ELR (cell line): Measurements from ENCODE around the gene HDAC4.

Experiments used
- DNase-seq: peaks from one replicate; pipeline ENCODE4 v3.0.0-alpha.2; 2015; ENCODE audit warnings: low read depth

Gene HDAC4

DNA sequence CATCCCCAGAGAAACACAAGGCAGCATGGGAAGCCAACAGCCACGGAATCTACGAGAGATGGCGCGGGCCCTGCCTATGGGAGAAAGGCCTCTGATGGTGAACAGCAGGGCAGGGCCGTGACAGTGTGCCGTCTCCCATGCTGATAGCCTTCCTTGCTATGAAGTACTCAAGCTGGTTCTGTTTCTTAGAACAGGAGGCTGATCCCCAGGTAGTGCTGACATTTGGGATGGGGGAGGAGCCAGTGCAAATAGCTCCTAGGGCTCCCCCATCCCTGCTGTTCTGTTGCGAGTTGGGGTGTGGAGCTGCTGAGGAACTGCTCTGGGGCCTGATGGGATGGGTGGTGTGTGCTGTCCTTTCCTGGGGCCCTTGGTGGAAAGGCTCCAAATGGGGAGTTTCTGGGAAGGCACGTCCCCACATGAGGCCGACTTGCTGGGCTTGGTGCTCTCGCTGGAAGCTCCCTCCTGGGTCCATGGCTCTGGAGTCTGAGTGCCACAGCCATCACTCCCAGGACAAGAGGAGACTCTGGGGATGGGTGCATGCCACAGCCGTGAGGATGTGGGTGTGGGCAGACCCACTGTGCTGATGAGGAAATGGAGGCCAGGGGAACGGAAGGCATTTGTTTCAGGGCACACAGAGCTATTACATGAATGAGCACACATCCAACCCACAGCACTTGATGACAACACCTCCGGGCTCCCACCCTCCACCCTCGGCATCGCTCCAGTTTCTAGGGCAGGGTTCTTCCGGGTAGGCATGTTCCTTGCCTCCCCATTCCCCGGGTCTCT lies 246.8 kb downstream of the HDAC4 start:
- no peak for DNase-seq

DNA sequence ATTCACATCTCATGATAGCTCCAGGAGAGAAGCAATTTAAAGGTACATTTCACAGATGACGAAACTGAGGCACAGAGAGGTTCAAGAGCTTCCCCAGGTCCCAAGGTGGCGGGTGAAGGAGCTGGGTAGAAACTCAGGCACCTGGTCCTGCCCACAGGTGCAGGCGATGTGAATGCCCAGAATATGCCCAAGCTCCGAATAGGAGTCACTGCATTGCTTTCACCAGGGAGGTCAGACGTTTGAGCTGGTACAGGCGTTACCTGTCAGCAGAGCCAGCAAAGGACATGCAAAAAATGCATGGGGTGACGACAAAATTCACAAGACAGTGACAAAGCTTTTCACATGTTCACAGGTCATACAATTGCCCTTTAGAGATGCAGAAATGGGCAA lies 247.9 kb downstream of the HDAC4 start:
- DNase-seq = no peak

DNA sequence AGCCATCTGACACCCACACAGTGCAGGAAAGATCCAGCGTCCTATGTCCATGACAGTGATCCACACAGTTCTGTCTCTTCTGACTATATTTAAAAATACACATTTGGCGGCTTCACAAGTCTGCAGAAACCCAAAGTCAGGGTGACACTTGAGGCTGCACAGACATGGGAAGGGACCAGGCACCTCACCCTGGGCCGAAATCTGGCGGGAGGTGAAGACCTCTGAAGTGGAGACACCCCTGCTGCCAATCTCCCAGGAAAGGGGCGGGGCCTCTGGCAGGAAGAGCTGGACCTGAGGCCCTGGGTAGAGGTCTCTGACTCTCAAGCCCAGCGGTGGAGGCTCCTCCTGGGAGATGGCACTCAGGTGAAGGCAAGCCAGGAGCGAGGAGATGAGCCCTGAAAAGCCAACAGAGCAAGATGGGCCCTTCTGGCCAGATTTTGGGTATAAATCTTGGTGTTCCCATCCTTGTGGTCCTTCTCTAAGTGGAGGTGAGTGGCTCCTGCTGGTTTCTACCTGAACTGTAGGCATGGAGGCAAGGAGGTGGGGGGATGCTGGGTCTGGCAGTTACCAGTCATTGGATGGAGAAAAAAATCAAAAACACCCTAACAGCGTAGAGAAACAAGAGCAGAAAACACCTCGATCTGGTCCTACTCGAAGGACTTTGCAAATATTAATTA lies 248.4 kb downstream of the HDAC4 start:
- no peak for DNase-seq

DNA sequence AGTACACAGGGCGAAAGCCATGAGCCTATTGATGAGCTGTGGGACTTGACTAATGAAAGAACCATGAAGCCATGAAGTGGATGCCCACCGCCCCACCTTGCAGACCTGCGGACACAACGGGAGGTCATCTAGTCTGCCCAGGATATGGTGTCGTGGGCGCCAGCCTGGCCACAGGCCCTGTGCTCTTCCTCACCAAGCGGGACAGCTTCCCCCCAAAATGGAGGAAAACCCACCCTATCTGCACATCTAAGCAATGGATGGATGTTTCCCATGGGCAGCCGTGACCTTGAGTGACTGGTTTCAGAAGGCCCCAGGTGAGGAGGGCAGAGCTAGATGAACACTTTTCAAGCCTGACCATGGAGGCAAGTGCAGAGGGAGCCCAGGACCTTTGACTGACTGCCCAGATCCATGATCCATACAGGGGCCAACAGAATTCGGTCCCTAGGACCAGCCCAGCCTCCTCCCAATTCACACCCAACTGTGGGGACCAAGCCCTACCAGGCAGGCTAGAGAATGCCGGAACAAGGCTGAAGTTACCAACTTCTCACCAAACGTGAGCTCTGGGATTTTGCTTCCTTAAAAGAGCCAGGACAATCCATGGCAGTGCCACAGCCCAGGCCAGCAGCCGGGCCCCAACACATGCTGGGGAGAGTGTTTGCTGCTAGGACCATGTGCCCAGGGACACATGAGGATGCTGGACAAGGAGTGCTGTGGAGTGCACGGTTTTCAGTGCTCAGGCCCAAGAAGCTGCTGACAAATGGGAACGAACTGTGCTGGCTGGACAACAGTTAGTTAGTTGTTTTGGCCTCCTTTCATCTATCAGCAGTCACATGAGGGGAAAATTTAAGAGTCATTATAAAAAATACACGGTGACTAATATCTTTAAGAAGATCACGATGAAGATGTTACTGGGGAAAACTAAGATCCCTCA lies 249.4 kb downstream of the HDAC4 start:
- no peak for DNase-seq

DNA sequence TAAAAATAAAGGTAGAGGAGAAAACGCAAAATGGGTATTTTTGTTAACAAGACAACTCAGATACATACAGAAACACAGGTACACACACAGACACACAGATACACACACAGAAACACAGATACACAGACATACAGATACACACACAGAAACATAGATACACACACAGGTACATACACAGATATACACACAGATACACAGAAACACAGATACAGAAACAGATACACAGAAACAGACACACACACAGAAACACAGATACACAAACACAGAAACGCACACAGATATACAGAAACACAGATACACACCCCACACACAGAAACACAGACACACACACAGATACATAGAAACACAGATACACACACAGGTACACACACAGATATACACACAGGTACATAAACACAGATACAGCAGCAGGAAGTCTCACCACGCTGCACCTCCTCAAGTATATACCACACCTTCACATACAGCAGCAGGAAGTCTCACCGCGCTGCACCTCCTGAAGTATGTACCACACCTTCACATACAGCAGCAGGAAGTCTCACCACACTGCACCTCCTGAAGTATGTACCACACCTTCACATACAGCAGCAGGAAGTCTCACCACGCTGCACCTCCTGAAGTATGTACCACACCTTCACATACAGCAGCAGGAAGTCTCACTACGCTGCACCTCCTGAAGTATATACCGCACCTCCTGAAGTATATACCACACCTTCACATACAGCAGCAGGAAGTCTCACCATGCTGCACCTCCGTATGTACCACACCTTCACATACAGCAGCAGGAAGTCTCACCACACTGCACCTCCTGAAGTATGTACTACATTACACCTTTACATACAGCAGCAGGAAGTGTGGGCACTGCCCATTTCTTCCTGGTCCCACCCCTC lies 250.5 kb downstream of the HDAC4 start:
- no peak for DNase-seq

DNA sequence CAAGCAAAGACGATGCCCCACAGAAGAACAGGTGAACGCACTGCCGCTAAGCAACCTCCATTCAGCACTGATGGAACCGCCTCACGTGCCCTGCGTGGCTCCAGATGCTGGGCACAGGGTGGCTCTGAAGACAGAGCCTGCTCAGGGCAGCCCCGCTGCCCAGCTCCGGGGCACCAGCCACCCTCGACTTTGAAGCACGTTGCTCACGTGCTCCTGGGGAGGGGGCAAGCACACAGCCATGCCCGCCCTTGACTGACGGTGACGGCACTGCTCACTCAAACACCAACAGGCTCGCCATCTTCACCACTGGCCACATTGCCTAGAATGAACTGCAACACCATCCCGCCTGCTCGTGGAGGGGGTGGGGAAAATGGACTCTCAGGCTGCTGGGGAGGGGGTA lies 251.3 kb downstream of the HDAC4 start:
- DNase-seq = no peak

DNA sequence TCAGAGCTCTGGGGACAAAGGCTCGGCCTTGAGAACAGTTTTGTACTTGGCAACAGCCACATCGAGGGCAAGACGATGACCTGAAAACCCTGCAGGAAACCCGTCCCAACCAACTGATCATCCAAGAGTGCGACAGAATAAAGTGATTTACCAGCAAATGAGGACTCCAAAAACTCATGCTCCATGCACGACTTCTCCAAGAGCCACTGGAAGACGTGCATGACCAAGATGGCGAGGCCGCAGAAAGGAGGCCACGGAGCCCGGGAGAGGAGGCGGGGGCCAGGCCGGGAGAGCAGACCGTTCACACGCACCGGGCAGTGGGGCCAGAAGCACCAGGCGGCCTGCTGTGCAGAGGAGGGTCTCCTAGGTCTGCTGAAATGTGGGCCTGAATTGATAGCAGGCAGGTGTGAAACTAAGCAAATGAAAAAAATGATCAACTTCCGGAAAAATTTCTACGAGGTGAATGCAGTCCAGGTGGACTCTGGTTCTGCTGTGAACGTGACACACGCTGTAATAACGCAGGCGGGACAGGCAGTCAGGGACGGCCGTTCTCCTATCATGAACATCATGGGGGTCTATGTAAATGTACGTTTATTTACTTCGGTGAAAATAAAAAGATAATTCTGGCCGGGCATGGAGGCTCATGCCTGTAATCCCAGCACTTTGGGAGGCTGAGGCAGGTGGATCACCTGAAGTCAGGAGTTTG lies 252.2 kb downstream of the HDAC4 start:
- no peak for DNase-seq

DNA sequence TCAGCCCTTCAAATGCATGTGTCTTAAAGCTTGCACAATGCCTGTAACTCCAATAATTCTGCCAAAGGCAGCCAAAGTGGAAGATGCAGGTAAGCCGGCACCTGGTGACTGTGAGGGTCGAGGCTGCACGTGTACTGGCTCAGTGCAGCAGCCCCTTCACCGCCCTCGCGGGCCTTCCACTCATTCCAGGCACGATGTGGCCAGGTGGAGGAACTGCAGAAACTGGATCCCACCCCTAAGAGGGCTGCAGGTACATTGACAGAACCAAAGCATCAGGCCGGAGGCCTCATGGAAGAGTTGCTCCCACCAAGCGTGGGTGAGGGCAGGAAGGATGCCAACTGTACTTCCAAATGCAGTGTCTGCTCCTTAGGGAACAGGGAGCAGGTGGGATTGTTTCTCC lies 253.4 kb downstream of the HDAC4 start:
- DNase-seq = no peak

DNA sequence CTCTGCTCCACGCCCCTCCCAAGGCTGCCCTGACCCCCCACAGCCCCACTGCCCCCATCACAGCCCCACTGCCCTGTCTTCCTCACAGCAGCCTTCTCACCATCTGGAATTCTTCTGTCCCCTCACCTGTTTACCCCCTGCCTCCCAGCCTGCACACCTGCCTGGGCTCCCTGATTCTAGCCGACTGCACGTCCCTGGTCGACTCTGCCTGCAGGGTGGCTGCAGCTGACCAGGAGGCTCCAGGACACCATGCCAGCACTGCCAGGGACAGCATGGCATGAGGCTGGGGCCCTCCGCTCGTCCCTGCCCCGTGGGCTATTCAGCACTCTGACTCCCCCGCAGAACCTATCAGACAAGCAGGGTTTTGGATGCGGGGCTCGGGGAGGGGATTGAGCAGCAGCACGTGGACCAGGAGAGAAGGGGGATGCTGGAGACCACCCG lies 254.1 kb downstream of the HDAC4 start:
- no peak for DNase-seq

DNA sequence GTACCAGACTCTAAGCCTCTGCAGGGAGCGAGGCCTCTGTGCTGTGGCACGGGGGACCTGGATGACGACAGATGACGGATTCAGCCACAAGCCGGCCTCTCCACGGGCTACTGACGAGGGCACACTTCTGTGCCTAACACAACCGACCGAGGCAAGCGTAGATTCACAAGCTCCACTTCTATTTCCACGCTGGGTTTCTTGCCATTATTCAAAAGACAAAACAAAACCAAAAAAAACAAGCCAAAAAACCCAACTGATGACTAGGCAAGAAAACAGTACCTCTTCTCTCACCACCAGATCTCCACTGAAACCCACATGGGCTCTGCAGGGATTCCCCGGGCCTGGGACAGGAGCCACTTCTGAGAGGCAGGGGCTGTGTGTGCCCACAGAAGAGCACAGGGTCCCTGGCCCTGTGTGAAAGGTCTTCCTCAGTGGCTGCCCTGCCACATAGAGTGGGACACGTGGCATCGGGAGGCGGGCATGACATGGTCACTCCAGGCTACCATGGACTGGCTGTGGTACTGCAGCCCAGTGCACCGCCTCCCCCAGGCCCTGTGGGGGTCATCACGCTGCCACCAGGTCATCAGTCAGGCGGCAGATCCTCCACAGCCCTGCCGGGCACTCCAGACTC lies 254.7 kb downstream of the HDAC4 start:
- no peak for DNase-seq

DNA sequence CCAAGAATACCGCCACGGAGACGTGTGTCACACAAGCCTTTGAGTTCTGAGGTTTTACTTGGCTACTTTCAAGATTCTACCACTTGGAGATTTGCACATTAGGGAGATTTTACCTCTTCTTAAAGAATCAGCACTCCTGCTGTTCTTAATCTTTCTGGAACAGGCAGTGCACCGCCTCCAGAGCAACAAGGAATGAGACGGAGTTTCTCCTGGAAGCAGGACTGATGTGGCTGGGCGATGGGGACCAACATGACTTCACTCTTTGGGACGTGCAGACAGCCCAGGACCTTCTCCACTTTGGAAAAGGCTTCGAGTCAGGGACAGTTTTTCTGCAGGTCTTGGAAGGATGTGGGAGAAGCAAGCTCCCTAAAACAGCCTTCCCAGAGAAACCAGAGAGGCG lies 255.2 kb downstream of the HDAC4 start:
- no peak for DNase-seq

DNA sequence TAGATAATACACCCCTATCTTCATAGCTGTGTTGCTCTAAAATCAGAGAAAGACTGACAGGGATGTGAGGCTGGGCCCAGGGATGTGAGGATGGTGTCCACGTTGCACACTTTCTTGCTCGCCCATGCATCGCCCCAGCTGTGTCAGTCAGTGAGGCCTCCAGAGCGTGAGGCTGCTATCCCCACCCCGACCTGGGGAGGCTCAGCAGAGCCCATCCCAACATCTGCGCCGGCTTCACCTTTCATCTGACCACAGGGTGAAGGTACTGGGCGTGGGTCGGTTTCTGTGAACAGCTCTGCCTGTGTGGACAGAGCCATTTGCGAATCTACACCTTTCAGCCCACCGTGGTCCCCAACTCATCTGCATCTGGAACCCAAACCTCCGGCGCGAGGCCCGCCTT lies 255.7 kb downstream of the HDAC4 start:
- DNase-seq = no peak

DNA sequence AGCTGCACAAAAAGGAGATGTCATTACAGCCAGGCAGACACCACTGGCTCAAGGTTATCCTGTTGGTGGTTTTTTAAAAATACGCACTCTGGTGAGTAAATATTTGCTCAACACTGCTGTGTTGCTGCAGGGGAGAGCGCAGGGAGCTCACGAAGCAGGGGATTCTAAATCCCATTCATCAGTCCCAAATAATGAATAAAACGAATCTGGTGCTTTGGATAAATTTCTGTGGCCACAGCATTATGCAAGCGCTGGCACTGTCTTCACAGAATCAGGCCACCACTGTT lies 256.2 kb downstream of the HDAC4 start:
- DNase-seq = no peak

DNA sequence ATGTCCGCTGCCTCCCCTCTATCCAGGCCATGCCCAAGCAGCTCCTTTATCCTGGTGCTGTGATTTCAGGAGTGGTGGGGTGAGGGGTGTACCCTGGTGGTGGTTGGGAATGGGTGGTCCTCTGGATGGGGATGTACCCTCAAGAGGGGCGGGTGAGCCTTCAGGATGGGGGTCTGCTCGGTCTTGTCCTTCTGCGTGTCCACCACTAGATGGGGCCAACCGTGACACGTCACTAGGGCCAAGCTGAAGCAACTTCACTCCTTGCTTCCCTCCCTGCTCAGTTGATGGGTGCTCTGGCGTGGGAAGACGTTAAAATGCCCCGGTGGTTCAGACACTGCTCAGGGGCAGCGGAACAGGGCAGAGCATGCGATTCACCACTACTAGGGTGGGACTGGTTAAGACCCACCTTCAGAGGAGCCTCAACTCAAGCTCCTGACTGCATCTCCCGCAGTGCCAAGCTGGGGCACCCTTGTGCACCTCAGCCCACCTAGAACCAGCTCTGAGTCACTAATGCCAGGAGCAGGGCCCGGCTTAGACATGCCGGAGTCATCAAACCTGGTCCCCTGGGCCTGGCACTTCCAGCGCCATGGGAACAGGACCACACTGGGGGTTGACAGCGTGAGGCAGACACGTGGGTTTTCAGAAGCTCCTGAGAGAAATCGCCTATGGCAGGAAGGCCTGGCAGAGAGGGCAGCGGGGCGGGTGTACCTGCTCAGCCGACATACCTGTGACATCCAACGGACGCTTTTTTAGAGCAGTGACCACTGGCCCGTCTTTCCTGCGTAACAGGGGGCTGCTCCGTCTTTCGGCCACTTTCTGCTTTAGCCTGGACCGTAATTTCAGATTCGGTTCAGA lies 256.7 kb downstream of the HDAC4 start:
- peak; percentile 60 for DNase-seq

DNA sequence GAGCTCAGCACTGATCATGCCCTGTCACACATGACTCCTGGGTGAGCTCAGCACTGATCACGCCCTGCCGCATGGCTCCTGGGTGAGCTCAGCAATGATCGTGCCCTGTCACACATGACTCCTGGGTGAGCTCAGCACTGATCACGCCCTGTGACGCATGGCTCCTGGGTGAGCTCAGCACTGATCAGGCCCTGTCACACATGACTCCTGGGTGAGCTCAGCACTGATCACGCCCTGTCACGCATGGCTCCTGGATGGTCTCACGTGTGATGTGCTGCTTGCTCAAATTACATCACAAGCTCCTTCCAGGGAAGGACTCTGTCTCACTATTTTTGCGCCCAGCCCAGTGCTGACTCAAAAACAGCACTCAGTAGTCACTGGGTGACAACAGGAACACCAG lies 258.0 kb downstream of the HDAC4 start:
- peak; percentile 22 for DNase-seq

DNA sequence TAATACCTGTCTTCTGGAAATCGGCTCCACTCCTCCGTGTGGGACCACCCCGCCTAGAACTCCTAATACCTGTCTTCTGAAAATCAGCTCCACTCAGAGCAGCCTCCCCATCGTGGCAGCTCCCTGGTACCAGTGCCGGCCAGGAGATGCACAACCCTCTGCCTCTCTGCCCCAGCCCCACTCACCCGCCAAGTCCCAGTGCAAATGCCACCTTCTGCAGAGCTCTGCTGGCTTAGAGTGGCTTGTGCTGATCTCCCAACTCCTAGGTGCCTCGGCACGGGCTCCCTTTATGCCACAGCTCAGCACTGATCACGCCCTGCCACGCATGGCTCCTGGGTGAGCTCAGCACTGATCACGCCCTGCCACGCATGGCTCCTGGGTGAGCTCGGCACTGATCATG lies 258.5 kb downstream of the HDAC4 start:
- no peak for DNase-seq

DNA sequence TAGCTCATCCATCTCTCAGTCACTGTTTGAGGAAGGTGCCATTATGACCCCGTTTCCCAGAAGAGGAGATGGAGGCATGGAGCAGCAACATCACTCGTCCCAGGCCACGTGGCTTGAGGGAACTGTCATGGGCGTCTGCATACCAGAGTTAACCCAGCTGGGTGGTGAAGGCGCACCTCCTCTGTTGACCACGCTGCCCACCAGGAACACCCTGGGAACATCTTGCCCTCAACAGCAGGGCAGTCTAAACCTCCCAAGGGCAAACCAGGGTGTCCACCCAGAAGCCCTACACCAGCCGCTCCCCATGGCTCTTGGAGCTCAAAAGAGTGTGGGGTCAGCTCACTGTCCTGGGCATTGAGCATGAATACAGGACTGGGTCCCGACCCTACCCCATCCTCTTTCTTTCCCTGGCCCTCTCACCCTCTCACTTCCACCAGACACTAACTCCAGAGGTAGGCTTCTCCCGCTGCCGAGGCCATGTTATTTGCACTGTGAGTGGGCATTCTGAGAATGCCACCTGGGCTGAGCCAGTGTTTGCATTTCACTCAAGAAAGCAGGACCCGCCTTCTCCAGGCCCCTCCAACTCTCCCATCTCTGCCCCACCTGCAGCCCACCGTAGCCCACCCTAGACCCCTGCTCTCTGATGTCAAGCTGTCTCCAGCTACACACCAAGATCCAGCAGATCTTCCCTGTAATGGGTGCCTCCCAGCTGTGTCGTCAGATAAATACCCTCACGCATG lies 259.6 kb downstream of the HDAC4 start:
- no peak for DNase-seq

DNA sequence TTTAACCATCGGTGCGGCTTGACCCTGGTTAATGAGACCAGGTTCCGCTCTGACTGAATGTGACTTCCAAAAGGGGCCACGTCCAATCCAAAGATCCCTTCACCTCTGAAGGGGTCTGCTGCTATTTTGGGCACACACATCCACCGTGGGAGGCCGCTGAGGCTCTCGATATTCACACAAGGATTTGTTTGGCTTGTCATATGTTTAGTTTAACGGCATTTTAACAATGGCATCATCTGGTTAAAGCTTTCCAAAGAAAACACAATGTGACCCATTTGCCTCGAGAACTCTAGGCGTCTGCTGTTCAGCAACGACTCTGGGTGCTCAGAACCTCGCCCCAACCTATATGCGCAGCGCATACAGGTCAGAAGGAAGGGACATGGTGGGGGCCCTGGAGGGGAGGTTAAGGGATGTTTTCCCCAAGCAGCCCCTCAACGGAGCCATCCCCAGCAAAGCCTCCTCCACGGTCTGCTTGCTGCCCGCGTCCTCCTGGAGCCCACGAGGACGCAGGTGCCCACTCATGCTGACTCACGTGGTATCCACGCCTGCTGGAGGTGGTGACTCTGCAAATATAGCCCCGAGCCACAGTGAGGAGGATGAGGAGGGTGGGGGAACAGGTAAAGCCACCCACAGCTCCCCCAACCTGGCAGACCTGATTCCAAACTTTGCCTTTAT lies 260.3 kb downstream of the HDAC4 start:
- DNase-seq = no peak

DNA sequence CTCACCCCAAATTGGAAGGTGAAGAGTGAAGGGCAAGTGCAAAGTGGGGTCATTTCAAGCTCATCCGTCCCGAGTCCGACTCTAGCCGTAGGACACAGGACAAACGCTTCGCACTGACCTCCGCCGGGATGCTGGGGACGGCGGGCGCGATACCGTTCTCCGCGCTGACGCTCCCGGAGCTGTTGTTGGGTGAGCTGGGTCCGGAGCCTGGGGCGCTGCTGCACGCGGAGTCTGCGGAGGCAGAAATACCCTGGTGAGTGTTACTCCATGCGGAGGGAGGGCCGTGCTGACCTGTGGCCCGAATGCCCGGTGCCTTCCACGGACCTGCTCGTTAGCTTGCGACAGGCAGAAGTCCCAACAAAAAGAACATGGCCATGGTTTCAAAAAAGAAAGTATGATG lies 261.3 kb downstream of the HDAC4 start:
- DNase-seq = no peak
